HG03354 (cell line): ENCODE measurements around the gene TANC1.

Source experiments
- ATAC-seq: cut with Tn5 transposase; IDR thresholded peaks from one replicate; pipeline ENCODE4 v1.9.1; 2021; ENCODE audit warnings: mild to moderate bottlenecking; ENCODE audit not compliant: unreplicated experiment, poor library complexity, severe bottlenecking

Gene TANC1

GRCh38 chr2:159201360-159202063 lies 233.1 kb downstream of the TANC1 start:
- ATAC-seq = peak; percentile 98

GRCh38 chr2:159202568-159203071 lies 234.2 kb downstream of the TANC1 start:
- ATAC-seq = no peak

GRCh38 chr2:159204381-159205144 lies 236.1 kb downstream of the TANC1 start:
- ATAC-seq = no peak

GRCh38 chr2:159206736-159207380 lies 238.4 kb downstream of the TANC1 start:
- ATAC-seq = no peak

GRCh38 chr2:159208438-159208837 lies 240.0 kb downstream of the TANC1 start:
- no peak for ATAC-seq

- ATAC-seq = peak; percentile 75
These were observed 241.2 kb downstream of the TANC1 start for GRCh38 chr2:159209341-159210306.

GRCh38 chr2:159211447-159212396 lies 243.3 kb downstream of the TANC1 start:
- no peak for ATAC-seq

- no peak for ATAC-seq
These were observed 244.9 kb downstream of the TANC1 start for GRCh38 chr2:159213296-159213695.

- no peak for ATAC-seq
These were observed 246.0 kb downstream of the TANC1 start for GRCh38 chr2:159214325-159214865.

- ATAC-seq = no peak
These were observed 246.7 kb downstream of the TANC1 start for GRCh38 chr2:159215116-159215515.

- ATAC-seq = no peak
These were observed 249.2 kb downstream of the TANC1 start for GRCh38 chr2:159217676-159218075.

GRCh38 chr2:159218389-159218788 lies 249.9 kb downstream of the TANC1 start:
- no peak for ATAC-seq

GRCh38 chr2:159219394-159219998 lies 251.1 kb downstream of the TANC1 start:
- no peak for ATAC-seq

- ATAC-seq = no peak
These were observed 255.8 kb downstream of the TANC1 start for GRCh38 chr2:159224061-159224813.

- ATAC-seq = no peak
These were observed 256.9 kb downstream of the TANC1 start for GRCh38 chr2:159225025-159226016.

- ATAC-seq = no peak
These were observed 257.6 kb downstream of the TANC1 start for GRCh38 chr2:159226059-159226461.
